Frontal cortex (tissue), 4 donors: ENCODE results near the gene FLVCR2. TPM values are rescaled to one million over a fixed set of nuclear protein-coding genes. Genes with fewer than 3 reads are reported as not detected.
A peak's percentile ranks its signal among the peaks of the same experiment; 100 is the strongest.

ENCODE experiments used
- DNase-seq, 2 donors: peaks; one replicate each; pipeline ENCODE4 v3.0.0; 2012; ENCODE audit warnings: low spot score in 2 of 2
- FAIRE-seq: peaks from 2 replicates; lab custom pipeline; 2012; peaks lifted over from hg19 to GRCh38; lab: Jason Lieb, UNC
- total RNA-seq: library from RNA; depleted of rRNA; stranded (reverse); fragments of >200 nt; gene quantifications from one replicate; pipeline ENCODE4 v1.2.3, GENCODE V29; 2014
- donor health status: control.
- donor health status: control.
- donor health status: control.

FLVCR2 gene, protein sequence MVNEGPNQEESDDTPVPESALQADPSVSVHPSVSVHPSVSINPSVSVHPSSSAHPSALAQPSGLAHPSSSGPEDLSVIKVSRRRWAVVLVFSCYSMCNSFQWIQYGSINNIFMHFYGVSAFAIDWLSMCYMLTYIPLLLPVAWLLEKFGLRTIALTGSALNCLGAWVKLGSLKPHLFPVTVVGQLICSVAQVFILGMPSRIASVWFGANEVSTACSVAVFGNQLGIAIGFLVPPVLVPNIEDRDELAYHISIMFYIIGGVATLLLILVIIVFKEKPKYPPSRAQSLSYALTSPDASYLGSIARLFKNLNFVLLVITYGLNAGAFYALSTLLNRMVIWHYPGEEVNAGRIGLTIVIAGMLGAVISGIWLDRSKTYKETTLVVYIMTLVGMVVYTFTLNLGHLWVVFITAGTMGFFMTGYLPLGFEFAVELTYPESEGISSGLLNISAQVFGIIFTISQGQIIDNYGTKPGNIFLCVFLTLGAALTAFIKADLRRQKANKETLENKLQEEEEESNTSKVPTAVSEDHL
- total RNA-seq = 2.9 TPM

DNA sequence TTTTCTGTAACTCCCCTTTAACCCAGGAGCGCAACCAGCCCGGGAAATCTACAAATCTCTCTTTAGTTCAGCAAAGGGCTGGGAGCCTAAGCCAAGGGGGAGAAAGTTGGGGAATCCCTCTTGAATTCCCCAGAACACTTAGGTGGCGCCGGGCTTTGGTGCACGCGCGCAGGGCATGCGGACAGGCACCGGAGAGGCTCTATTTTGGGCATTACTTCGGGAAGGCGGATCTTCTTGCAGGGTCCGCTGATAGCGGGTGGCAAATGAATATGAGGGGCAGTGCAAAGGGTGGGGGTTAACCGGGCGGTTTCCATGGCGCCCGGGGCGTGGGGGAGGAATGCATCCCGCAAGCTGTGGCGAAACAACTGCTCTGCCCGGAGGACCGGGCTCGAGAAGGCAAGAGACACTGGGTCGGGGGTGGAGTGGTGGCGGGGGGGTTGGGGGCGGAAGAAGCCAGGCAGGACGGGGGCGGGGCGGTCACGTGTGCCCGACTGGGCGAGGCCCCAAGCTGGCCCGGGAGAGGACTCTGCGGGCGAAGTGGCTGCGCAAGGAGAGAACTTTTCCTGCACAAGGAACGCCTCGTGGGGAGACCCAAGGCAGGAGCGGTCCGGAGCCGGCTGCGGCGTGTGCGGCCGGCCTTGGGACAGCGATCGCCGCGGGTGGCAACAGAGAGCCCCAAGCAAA lies at the start of gene FLVCR2:
TSS of gene FLVCR2 (plus strand) at position 519 of the 684 bp plus-strand sequence. CDS start 353 bp downstream, outside the sequence.
- DNase-seq (peak; percentile 76 to 89), FAIRE-seq (no peak)

DNA sequence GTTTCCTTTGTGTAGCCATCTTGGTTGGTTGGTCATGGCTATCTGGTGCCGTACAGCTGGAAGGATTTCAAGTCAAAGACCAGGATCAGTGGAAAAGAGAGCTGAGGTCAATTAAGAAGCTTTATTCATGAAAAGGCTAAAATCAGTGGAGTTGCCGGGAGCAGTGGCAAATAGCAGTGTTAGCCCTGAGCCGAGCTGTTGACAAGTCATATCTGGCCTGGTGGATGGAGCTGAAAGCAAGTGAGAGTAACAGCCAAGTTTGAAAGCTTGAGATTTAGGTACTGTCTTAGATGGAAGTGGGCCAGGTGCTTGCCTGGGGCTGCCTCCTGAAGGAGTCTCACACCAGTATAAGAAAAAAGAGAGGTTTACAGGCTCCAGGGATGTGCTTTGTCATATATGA lies 47.2 kb upstream of the FLVCR2 start:
- FAIRE-seq (no peak), DNase-seq (no peak)

DNA sequence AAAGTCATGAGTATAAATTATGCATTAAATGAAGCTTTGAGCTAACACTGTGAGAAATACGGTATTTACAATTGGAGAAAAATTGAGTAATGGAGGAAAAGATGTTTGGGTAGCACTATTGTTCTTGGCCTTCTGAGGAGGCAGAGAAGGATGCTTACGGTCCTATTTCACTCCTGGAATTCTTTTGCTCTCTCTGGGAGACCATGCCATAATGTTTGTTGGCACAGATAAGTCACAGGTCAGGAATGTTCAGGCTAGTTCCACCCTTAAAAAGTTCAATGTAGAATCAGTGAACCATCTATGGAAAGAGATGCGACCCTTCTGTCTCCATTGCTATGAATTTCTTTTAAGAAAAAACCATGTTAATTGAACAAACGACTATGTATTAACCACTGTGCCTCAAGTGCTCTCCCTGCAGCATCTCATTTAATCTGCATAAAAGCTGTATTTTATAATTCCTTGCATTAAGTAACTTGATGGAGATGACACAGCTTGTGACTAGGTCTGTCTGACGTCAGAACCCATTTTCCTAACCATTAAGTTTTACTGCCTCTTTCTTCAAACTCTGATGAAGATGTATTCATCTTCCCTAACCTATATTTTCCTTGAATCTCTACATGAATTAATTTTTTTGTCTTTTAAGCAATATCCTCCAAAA lies 46.6 kb upstream of the FLVCR2 start:
- FAIRE-seq (no peak), DNase-seq (no peak)

DNA sequence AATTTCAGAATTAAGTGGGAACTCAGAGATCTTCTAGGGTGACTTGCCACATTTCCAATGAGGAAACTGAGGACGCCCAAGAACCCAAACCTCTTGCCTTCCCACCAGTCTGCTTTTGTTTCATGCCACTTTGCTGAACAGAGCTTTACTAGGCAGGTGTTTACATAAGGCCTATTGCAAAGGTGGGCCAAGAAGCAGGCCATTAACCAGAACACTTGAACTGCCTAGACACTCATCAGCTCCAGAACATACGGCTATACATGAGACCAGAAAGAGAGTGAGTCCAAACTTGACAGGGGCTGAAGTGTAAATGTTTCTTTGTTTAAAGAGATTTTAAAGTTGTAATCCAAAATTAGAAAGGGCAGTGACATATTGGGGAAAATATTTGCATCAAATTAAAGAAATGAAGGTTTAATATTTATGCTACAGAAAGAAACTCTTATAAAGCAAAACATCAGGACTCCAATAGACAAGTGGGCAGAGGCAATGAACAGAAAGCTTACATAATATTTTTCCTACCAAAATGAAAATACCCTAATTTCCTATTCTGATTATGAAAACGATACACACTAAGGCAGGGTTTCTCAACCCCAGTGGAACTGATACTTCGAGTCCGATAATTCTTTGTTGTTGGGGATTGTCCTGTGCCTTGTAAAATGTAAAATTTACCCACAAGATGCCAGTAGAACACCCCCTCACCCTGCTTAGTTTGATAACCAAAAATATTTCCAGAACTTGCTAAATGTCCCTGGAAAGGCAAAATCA lies 44.4 kb upstream of the FLVCR2 start:
- DNase-seq (no peak), FAIRE-seq (no peak)

DNA sequence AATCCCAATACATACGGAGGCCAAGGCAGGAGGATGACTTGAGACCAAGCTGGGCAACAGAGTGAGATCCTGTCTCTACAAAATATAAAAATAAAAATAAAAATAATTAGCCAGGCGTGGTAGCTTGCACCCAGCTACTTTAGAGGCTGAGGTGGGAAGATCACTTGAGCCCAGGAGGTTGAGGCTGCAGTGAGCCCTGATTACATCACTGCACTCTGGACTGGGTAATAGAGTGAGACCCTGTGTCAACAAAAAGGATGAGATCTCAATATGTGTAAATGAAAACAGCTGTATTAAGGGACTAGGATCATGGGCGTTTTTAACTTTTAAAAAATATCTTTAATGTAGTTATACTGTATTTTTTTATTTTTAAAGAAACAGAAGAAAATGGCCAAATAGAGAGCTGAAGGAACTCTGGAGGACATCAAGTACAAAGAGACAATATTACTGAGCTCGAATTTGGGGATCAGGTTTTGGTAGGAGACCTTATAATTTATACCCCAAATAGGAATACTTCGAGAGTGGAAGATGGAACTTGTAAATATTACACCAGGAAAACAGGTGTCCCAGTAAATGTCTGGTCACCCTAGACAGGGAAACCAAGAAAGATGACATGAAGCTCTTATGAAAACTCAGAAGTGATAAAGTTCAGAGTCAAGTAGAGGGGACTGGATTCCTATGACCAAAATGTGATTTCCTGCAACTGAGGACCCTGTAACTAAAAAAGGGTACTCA lies 43.1 kb upstream of the FLVCR2 start:
- DNase-seq (no peak), FAIRE-seq (no peak)

DNA sequence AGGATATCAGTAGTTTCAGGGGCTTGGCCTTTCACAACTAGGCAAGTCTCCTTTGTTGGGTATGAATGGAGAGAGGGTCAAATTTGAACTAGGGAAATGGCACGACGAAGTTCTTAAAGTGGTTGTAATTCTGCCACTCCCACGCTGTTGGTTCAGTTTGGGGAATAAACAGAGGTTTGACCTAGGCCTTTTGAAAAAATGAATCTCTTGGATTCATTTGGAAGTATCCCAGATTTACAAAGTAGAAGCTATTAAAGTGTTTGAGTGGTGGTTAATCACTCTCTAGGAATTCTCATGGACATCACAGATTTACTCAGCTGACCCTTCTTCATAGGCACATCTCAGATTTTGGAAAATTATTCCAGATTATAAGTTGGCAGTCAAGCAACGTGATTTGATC lies 41.3 kb upstream of the FLVCR2 start:
- FAIRE-seq = no peak
- DNase-seq = no peak

DNA sequence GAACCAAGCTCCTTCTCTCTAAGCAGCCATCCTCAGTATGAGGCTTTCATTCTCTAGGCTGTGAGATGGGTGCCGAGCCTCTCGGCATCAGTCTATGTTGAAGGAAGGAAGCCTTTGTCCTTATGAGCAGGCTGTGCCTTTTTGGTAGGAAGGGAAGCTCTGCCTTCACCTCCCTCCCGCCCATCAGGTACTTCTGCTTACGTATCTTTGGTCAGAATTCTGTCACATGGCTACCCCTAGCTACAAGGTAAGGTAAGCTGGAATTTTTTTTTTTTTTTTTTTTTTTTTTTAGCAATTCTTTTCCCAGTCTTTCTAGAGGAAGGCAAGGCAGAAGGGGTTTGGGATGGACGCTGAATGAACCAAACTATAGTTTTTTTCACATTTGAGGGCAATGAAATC lies 39.3 kb upstream of the FLVCR2 start:
- no peak for FAIRE-seq
- no peak for DNase-seq

DNA sequence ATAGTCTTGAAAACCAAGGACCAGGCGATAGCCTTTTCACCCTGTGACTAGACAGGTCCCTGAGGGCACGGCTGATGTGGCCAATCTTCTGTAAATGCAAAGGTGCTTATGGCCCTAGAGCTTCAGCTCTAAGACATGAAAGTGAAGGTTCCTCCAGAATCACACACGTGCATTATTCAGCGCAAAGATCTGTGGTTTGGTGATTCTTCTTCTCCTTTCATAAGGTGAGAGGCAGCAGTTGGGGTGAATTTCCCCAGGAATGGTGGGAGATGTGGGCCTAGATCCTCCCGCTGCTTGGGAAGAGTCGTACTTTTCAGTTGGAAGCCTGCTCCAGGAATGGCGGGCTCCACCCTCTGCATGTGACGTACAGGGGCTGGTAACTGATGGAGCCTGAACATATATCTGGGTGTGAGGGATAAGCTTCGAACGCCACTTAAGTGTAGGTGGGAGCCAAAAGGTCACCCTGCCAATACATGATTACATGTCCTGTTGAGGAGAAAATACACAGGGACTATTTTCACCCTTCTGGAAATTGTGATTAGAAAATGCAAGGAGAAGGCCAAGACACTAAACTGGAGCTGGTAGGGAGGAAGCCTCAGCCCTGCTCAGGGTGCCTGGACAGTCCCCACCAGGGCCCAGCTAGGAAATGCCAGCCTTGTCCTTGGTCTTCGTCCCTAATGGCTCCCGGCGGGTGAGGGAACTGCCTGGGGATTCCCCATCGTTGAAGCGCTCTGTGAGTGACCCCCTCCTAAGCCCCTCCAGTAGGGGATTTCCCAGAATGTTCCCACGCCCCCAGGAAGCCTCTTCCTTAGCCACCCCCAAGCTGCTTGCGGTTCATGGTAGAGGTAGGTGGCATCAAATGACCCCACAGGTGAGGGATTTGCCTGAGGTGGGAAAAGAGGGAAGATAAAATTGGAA lies 38.6 kb upstream of the FLVCR2 start:
- no peak for FAIRE-seq
- no peak for DNase-seq

DNA sequence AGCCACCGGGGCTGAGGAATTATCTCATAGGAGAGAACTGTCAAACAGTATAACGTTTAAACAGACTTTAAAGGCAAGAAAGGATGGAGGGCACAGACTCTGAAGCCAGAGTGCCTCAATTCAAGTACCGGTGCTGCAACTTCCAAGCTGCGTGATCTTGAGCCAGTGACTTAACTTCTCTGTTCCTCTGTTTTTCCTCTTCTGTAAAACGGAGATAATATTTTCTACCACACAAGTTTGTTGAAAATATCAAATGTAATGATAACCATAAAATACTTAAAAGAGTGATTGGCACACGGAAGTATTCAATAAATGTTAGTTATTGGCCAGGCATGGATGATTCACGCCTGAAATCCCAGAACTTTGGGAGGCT lies 38.0 kb upstream of the FLVCR2 start:
- no peak for FAIRE-seq

DNA sequence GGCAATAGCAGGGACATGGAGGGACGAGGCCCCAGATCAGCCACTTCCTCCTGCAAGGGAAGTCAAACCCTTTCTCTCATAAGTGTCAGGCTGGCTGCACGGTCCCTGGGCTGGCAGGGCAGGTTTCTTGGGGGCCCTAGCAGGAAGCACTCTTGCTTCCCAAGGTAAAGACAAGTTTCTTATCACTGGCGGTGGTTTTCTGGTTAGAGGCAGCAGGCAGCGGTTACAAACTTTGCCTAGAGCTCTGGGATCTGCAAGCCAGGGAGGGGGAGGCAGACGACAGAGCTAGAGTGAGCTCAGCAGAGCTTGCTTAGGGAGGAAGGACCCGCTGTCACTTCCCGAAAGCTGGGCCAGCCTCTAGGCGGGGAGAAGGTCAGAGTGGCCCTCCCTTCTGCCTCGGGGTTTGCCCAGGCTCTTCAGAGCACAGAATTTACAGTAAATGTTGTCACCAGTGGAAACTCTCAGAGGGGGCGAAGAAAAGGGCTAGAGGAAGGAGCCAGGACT lies 35.8 kb upstream of the FLVCR2 start:
- FAIRE-seq = no peak
- DNase-seq = peak; percentile 33 to 46

More for the DNA sequence above, 38.0 kb upstream of the FLVCR2 start:
- DNase-seq = no peak

DNA sequence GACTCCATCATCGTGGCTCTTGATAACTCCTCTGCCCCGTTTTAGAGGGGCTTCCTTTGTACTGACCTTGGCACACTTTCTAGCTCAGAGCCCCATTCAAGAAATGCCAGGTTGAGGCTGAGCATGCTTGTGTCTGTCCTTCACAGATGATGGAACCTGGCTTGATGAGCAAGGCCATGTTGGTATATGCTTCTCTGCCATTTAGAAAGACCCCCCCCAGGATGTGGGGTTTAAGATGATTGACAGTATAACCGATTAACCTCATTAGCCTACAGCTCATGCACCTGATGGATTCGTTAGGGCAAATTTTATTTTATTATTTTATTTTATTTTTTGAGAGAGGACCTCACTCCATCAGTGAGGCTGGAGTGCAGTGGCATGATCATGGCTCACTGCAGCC lies 35.2 kb upstream of the FLVCR2 start:
- no peak for DNase-seq
- no peak for FAIRE-seq

DNA sequence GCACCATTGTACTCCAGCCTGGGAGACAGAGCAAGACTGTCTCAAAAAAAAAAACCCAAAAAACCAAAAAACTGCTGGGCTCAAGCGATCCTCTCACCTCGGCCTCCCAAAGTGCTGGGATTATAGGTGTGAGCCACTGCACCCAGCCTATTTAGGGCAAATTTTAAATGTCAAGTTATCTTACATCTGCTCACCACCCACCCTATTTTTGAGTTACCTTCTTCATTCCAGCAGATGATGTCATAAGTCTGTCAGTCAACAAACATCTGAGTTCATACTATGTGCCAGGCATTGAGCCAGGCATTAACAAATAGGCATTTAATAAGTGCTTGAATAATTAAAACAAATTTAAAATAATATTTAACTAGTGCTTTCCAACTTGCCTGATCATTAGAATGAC lies 34.6 kb upstream of the FLVCR2 start:
- no peak for DNase-seq
- no peak for FAIRE-seq

DNA sequence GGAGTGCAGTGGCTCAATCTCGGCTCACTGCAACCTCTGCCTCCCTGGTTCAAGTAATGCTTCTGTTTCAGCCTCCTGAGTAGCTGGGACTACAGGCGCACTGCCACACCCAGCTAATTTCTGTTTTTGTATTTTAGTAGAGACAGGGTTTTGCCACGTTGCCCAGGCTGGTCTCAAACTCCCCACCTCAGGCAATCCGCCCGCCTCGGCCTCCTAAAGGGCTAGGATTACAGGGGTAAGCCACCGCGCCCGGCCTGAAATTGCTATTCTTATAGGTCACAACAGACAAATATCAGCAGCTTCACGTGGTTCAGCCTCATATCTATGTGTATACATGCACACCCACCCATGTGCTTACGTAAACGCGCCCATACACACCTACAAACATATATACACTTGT lies 32.5 kb upstream of the FLVCR2 start:
- FAIRE-seq (no peak), DNase-seq (no peak)

DNA sequence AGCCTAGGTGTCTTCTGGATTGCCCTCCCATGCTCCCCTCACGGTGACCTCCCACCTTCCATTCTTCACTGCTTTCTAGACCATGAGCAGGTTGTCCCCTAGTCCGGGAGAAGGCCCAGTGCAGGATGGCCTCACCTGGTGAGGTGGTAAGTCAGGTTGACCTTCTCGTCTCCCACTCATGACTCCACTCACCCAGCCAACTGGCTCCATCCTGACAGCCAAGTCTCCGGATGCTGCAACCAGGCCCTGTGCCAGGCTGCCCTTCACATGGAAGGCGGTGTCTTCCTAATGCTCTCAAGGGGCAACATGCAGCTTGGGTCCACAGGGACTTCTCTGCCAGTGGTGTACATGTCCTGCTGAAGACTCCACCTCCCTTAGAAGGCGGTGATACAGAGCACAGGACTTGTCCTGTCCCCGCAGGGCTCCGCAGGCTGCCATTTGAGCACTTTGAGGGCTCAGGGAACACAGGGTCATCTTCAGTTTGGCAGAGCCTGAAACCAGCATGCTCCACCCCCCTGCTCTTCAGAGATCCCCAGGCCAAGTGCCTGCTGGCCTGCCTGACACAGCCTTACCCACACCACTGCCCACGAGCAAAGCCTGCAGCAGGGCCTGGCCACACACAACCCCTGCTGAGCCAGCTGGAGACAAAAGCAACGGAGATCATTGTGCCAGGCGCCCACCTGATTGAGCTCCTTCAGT lies 30.7 kb upstream of the FLVCR2 start:
- DNase-seq (no peak), FAIRE-seq (no peak)

DNA sequence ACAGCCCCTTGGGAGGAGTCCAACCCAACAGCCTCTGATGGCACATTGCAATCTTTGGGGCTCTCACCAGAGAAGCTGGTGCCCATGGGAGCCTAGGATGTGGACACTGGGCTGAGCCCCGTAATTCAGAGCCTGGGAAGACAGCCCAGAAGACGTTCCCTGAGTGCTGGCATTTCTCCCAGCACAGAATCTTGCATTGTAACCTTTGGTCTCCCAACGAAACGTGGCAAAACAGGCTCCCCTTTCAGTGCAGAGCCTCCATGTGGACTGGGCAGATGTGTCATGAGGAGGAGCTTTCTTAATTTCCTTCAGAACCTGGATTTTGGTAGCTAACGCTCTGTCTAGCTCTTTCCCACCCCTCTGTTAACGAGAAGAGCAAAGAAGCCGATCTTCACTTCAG lies 29.9 kb upstream of the FLVCR2 start:
- no peak for DNase-seq

DNA sequence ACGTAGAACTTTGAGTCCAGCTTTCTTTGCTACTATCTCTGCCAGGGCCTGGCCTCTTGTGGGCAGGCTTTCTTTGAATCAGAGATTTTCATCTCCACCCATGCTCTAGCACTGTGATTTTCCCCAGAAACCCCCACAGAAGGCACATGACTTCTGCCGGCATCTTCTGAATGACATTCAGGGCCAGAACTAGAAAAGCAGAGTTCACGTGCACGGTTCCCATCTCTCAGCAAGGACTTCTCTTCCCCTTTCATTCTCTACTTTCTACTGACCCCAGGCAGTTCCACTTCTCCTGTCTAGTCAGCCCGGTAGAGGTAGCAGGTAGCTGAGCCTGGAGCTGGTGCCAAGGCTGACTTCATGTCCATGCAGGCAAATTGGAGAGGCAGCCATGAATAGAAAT lies 29.3 kb upstream of the FLVCR2 start:
- DNase-seq (no peak), FAIRE-seq (no peak)

More for the DNA sequence above, 29.9 kb upstream of the FLVCR2 start:
- no peak for FAIRE-seq

DNA sequence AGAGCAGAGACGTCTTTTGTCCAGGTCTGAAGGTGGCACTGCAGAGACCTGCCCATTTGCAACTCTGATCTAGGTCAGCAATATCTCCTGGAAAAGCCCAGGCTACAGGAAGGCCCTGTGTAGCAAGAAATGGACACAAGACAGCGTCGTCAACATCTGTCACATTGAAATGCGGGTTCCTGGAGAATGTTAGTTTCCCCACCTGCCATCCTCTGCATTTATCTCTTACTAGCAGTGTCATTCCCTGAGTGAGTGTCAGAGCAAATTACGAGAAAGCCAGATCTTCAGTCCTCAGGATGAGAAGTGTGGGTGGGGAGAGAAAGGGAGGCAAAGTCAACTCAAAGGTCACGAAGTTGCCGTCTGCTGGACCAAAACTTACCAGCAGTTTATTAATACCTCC lies 27.4 kb upstream of the FLVCR2 start:
- no peak for DNase-seq

DNA sequence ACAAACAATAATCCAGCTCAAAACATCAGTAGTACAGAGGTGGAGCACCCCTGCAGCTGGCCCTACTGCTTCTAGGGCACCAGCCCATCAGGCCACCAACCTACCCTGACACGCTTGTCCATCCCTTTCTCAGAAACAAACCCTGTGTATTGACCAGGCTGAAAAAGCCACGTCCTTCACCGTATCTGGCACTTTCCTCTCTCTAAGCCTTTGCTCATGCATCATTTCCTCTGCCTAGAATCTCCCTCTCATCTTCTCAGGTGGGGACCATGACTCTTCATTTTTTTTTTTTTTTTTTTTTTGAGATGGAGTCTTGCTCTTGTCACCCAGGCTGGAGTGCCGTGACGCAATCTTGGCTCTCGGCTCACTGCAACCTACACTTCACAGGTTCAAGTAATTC lies 25.3 kb upstream of the FLVCR2 start:
- DNase-seq = no peak

More for the DNA sequence above, 27.4 kb upstream of the FLVCR2 start:
- no peak for FAIRE-seq

More for the DNA sequence above, 25.3 kb upstream of the FLVCR2 start:
- no peak for FAIRE-seq
